ENCODE measurements around the gene EZR. TPM values are rescaled to one million over a fixed set of nuclear protein-coding genes. Genes with fewer than 3 reads are reported as not detected.

The EZR gene
- total RNA-seq, 1 experiment from 2014 or later = 263 TPM

DNA sequence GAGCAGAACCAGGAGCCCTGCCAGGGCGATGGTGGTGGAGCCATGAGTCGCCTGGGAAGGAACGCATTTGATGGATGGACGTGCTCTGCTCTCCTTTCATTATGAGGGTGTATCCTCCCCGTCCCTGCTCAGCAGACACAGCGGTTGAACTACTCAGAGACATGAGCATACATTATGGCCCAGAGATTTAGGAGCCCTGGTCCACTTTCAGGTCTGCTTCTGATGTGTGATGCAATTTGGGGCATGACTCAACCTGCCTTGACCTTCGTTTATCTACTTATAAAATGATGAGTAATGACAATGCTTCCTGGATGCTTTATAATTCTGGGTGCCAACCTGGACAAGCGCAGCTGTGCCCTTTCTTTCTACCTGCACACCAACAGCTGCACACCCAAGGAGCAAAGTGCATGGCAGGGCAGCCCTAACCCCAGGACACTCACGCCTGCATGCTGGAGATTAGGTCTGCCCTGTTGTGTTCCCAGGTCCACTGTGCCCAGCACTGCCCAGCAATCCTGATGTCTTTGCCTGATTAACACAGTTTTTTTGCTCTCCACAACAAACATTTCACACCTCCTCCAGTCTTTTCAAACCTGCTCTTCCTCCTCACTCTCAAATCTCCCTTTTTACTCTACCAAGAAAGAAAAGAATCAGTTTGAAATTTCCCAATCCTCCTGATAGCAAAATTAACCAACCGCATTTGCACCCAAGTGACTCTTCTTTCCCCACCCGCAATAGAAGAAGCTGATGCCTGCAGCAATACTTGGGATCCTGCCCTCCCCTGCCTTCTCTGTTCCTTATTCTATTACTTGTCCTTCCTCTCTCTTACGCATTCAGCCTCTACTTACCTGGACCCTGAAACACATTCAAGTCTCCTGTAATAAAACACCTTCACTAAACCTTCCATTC lies 81.2 kb downstream of the EZR start:
- H3K27me3 ChIP-seq (ENCODE audit: control insufficient read depth, insufficient read depth, low read length) = no peaks in the 10 kb centered on the region
- BruUV-seq (replicated peaks) = no TSS peak
- POLR2A ChIA-PET = no interaction called here
- CTCF ChIA-PET = no interaction called here
- TF ChIP-seq, protein P1, sequence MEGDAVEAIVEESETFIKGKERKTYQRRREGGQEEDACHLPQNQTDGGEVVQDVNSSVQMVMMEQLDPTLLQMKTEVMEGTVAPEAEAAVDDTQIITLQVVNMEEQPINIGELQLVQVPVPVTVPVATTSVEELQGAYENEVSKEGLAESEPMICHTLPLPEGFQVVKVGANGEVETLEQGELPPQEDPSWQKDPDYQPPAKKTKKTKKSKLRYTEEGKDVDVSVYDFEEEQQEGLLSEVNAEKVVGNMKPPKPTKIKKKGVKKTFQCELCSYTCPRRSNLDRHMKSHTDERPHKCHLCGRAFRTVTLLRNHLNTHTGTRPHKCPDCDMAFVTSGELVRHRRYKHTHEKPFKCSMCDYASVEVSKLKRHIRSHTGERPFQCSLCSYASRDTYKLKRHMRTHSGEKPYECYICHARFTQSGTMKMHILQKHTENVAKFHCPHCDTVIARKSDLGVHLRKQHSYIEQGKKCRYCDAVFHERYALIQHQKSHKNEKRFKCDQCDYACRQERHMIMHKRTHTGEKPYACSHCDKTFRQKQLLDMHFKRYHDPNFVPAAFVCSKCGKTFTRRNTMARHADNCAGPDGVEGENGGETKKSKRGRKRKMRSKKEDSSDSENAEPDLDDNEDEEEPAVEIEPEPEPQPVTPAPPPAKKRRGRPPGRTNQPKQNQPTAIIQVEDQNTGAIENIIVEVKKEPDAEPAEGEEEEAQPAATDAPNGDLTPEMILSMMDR (IDR thresholded peaks at IDR 0.05) = no peak
- TF ChIP-seq SIN3A (IDR thresholded peaks at IDR 0.05; ENCODE audit: borderline replicate concordance, insufficient read depth, low read depth, low read length) = no peak
- TF ChIP-seq, protein P2, sequence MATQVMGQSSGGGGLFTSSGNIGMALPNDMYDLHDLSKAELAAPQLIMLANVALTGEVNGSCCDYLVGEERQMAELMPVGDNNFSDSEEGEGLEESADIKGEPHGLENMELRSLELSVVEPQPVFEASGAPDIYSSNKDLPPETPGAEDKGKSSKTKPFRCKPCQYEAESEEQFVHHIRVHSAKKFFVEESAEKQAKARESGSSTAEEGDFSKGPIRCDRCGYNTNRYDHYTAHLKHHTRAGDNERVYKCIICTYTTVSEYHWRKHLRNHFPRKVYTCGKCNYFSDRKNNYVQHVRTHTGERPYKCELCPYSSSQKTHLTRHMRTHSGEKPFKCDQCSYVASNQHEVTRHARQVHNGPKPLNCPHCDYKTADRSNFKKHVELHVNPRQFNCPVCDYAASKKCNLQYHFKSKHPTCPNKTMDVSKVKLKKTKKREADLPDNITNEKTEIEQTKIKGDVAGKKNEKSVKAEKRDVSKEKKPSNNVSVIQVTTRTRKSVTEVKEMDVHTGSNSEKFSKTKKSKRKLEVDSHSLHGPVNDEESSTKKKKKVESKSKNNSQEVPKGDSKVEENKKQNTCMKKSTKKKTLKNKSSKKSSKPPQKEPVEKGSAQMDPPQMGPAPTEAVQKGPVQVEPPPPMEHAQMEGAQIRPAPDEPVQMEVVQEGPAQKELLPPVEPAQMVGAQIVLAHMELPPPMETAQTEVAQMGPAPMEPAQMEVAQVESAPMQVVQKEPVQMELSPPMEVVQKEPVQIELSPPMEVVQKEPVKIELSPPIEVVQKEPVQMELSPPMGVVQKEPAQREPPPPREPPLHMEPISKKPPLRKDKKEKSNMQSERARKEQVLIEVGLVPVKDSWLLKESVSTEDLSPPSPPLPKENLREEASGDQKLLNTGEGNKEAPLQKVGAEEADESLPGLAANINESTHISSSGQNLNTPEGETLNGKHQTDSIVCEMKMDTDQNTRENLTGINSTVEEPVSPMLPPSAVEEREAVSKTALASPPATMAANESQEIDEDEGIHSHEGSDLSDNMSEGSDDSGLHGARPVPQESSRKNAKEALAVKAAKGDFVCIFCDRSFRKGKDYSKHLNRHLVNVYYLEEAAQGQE (IDR thresholded peaks at IDR 0.05; ENCODE audit: insufficient read depth in 1 of 2, low read depth in 2 of 2, low read length in 1 of 2) = no peak
- no peak for TF ChIP-seq TCF7L2 (IDR thresholded peaks at IDR 0.05; ENCODE audit: low read depth, low read length)
- no peak for TF ChIP-seq POLR2AphosphoS5 (IDR thresholded peaks at IDR 0.05; ENCODE audit: low read depth, low read length)
- peaks cover 4% of the 10 kb centered on the region; the same call in 1 of the 2 replicates for H3K9me3 ChIP-seq (ENCODE audit: control insufficient read depth, insufficient read depth, low read depth, low read length)
- intact Hi-C loops (cut with micrococcal nuclease; ENCODE audit: unreplicated experiment) = no loop called here
- no peak overlapping the region for H3K27ac ChIP-seq (ENCODE audit: low read length)
- no peak for DNase-seq (ENCODE audit: low read depth, low spot score)
- H3K4me3 ChIP-seq (ENCODE audit: low read depth in 2 of 2, low read length in 2 of 2) = no peak overlapping the region
- peak; percentile 51; the same call in 1 of the 2 replicates for ATAC-seq
- in situ Hi-C loops (cut with HindIII; ENCODE audit: low pct_unique_long_range_greater_than_20kb, low sequenced_read_pairs) = no loop called here
- no peaks in the 10 kb centered on the region for H3K4me1 ChIP-seq (ENCODE audit: control insufficient read depth, insufficient read depth, low read length)
- no peaks in the 10 kb centered on the region for H3K36me3 ChIP-seq (ENCODE audit: control insufficient read depth, insufficient read depth, low read length)

DNA sequence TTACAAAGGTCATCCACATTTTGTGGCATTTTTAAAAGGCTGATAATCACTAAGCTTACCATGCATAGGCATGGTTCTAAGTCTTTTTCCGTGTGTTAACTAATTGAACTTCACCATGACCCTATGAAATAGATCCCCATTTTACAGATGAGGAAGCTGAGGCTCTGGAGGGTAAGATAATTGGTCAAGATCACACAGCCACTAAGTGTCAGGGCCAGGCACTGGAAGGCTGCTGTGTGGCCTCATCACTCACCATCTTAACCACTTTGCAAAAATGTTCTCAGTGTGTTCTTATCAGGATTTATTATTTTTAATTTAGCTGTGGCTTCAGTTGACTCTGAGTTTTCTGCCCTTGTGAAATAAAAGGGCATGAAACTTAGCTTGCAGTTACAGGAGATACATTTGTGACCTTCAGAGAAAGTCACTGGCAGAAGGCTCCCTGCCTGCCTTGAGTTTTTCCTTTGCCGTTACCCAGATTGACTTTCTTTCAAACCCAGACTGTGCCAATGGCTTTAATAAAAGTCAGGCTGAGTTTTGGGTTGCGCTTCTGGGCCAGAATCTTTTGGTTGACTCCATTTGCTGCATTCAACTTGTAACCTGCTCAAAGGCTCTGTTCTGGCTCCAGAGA lies 82.0 kb downstream of the EZR start:
- no peaks in the 10 kb centered on the region for H3K27me3 ChIP-seq (ENCODE audit: control insufficient read depth, insufficient read depth, low read length)
- H3K4me3 ChIP-seq (ENCODE audit: low read depth in 2 of 2, low read length in 2 of 2) = no peak overlapping the region
- H3K4me1 ChIP-seq (ENCODE audit: control insufficient read depth, insufficient read depth, low read length) = no peaks in the 10 kb centered on the region
- intact Hi-C loops (cut with micrococcal nuclease; ENCODE audit: unreplicated experiment) (no loop called here), in situ Hi-C loops (cut with HindIII; ENCODE audit: low pct_unique_long_range_greater_than_20kb, low sequenced_read_pairs) (no loop called here)
- ChIA-PET POLR2A (interaction anchor here (0.6 kb wide), 1 partner anchor 234 kb away, joined by 3 read pairs; no protein-coding TSS in a partner anchor), CTCF (no interaction called here)
- no peak overlapping the region for H3K27ac ChIP-seq (ENCODE audit: low read length)
- no peaks in the 10 kb centered on the region for H3K36me3 ChIP-seq (ENCODE audit: control insufficient read depth, insufficient read depth, low read length)
- H3K9me3 ChIP-seq (ENCODE audit: control insufficient read depth, insufficient read depth, low read depth, low read length) = peaks cover 4% of the 10 kb centered on the region; the same call in 1 of the 2 replicates
- no TSS peak for BruUV-seq (replicated peaks)
- ATAC-seq (no peak), DNase-seq (ENCODE audit: low read depth, low spot score) (no peak)
- no peak for TF ChIP-seq TCF7L2 (IDR thresholded peaks at IDR 0.05; ENCODE audit: low read depth, low read length)
- TF ChIP-seq, protein P2 (IDR thresholded peaks at IDR 0.05; ENCODE audit: insufficient read depth in 1 of 2, low read depth in 2 of 2, low read length in 1 of 2) = no peak
- no peak for TF ChIP-seq SIN3A (IDR thresholded peaks at IDR 0.05; ENCODE audit: borderline replicate concordance, insufficient read depth, low read depth, low read length)
- no peak for TF ChIP-seq POLR2AphosphoS5 (IDR thresholded peaks at IDR 0.05; ENCODE audit: low read depth, low read length)
- TF ChIP-seq, protein P1 (IDR thresholded peaks at IDR 0.05) = no peak
